Posterior vena cava (tissue), 2 donors: ENCODE results near the gene TMC6. TPM values are rescaled to one million over a fixed set of nuclear protein-coding genes. Genes with fewer than 3 reads are reported as not detected.

Experiments
- DNase-seq: peaks from one replicate; pipeline ENCODE4 v3.0.0-alpha.2; 2020; ENCODE audit warnings: low spot score
- intact Hi-C, 2 donors: fragments of 100-400 bp; cut with DNase I; formaldehyde crosslinking; loops; one replicate each; pipeline versions ENCODE4 v1.14.1 to v1.14.2; 2022 to 2023
- total RNA-seq, 2 donors: library from RNA; stranded (reverse); fragmentation: NEBNext Ultra II Directional; extraction: Animal tissue kit (Norgen Biotek cat#: 25700); gene quantifications; one replicate each; pipeline ENCODE4 v1.2.1, GENCODE V29; 2021
- donor health status: DM: yes; HTN: yes; CAD: no.
- donor health status: DM: yes; HTN: yes; CAD: no.

The TMC6 gene
- total RNA-seq, 2 donors from 2014 or later = 35.6 to 37.4 TPM

- intact Hi-C loops = loop anchor here in 1 of 2 donors (10.0 kb wide), 1 partner anchor 297 kb away; no protein-coding TSS in a partner anchor
- no peak for DNase-seq
These were observed 536 bp downstream of the TMC6 start for GRCh38 chr17:78127888-78128550.

DNA sequence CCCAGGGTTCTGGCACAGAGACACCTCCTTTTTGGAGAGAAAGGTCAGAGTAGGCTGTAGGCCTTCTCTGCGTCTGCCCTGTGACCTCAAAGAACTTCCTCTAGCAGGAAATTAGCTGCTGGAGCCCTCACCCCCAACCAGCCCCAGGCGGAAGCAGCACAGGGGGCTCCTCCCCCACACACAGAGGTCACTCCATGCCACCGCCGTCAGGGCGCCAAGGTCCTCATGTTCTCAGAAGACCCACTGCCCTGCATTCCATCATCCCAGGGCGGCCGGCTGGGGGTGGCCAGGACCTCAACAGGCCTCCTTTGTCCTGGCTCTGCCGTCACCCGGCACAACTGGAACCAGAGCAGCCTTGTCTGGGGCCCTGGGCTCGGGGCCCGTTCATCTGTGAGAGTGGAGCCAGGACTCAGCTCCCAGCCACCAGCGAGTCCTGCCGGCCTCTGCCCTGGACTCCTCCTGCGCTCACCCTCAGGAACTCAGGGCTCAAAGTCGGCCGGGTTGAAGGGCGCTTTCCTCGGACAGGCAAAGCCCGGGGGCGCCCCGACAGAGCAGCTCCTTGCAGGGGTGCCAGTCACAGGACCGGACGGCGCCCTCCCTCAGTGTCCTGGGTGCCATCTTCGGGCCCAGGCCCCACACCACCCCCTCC lies 1.2 kb downstream of the TMC6 start:
- DNase-seq = peak; percentile 92

GRCh38 chr17:78126895-78127238 lies 1.7 kb downstream of the TMC6 start:
- intact Hi-C loops = loop anchor here in 1 of 2 donors (10.0 kb wide), 1 partner anchor 298 kb away; no protein-coding TSS in a partner anchor
- DNase-seq = no peak

More for the DNA sequence above, 1.2 kb downstream of the TMC6 start:
- intact Hi-C loops = loop anchor here in 1 of 2 donors (10.0 kb wide), 1 partner anchor 297 kb away; no protein-coding TSS in a partner anchor

GRCh38 chr17:78125976-78126894 lies 2.3 kb downstream of the TMC6 start:
- DNase-seq = no peak
- intact Hi-C loops = loop anchor here in 1 of 2 donors (10.0 kb wide), 1 partner anchor 299 kb away; no protein-coding TSS in a partner anchor

GRCh38 chr17:78125138-78125913 lies 3.2 kb downstream of the TMC6 start:
- DNase-seq = no peak
- intact Hi-C loops = loop anchor here in 1 of 2 donors (10.0 kb wide), 1 partner anchor 299 kb away; no protein-coding TSS in a partner anchor

DNA sequence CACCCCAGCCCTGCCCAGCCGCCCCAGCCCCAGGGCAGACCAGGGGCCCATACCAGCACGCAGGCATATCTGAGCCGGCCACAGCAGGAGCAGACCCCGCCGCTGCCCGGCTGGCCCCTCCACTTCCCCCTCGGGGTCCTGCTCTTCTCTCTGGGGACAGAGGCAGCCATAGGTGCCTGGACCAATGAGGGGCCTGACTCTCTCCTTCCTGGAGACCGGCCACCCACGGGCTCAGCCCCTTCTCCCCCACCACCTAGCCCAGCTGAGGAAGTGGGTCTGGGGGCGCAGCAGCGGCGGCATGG lies 3.8 kb downstream of the TMC6 start:
- no peak for DNase-seq
- intact Hi-C loops = loop anchor here in 1 of 2 donors (10.0 kb wide), 1 partner anchor 300 kb away; no protein-coding TSS in a partner anchor

DNA sequence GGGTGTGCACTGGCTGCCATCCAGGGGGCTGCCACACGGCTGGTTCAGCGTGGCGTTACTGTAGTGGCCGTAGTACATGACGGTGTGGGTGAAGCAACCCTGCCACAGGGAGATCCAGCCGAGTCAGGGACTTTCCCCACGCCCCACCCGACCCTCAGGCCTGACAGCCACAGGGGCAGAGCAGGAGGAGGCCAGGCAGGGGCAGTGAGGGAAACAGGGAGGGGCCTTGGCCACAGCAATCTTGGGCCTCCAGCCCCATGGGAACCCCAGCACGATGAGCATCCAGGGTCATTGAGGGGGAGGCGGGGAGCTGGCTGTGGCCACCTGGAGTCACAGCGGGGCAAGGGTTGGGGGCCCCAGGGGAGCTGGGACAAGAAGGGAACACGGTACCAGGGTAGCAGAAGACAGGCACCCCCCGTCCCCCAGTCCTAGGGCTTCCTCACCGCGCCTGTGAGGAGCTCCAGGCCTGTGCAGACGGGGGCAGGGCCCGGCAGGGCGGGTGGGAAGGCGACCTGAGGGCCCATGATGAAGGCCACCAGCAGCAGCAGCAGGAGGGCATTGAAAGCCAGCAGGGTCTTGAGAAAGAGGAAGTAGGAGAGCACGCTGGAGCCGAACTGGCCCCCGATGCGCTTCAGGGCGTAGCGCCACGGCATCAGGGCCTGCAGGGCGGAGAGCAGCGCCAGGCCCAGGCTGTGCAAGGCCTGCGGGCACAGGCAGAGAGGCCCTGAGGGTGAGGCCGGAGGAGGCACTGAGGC lies 4.3 kb downstream of the TMC6 start:
- no peak for DNase-seq
- intact Hi-C loops = loop anchor here in 1 of 2 donors (10.0 kb wide), 1 partner anchor 301 kb away; no protein-coding TSS in a partner anchor

DNA sequence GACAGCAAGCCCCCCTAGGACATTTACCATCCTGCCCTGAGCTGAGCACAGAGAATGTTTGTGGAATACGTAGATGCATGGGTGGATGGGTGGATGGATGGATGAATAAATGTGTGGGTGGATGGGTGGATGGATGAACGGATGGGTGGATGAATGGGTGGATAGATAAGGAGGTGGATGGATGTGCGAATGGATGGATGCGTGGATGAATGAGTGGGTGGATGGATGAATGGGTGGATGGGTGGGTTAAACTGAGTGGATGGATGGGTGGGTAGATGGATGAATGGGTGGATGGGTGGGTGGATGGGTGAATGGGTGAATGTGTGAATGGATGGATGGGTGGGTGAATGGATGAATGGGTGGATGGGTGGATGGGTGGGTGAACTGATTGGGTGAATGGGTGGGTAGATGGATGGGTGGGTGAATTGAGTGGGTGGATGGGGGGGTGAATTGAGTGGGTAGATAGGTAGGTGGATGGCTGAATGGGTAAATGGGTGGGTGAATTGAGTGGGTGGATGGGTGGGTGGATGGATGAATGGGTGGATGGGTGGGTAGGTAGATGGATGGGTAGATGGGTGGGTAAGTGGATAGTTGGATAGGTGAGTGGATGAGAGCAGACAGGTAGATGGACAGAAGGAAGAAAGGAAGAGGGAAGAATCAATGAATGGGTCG lies 5.2 kb downstream of the TMC6 start:
- no peak for DNase-seq
- intact Hi-C loops = loop anchor here in 1 of 2 donors (10.0 kb wide), 1 partner anchor 301 kb away; no protein-coding TSS in a partner anchor

DNA sequence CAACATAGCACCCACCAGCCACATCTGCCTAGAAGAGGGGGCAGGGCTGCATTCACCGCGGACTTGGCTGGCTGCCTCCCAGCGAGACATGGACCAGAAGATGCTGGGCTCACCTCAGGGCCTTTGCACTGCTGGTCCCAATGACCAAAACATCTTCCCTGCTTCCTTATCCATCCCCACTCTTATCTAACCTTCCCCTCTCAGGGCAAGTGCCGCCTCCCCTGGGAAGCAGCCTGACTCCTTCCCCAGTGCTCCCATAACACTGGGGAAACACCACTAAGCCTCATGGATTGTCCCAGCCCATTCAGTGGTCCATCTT lies 5.7 kb downstream of the TMC6 start:
- intact Hi-C loops = loop anchor here in 1 of 2 donors (10.0 kb wide), 1 partner anchor 302 kb away; no protein-coding TSS in a partner anchor
- DNase-seq = no peak

- intact Hi-C loops = loop anchor here in 1 of 2 donors (10.0 kb wide), 1 partner anchor 302 kb away; no protein-coding TSS in a partner anchor
- no peak for DNase-seq
These were observed 6.2 kb downstream of the TMC6 start for GRCh38 chr17:78122216-78122930.

GRCh38 chr17:78121801-78122215 lies 6.7 kb downstream of the TMC6 start:
- intact Hi-C loops = loop anchor here in 1 of 2 donors (10.0 kb wide), 1 partner anchor 303 kb away; no protein-coding TSS in a partner anchor
- no peak for DNase-seq

GRCh38 chr17:78120971-78121800 lies 7.4 kb downstream of the TMC6 start:
- intact Hi-C loops = loop anchor here in 1 of 2 donors (10.0 kb wide), 1 partner anchor 304 kb away; no protein-coding TSS in a partner anchor
- DNase-seq = no peak

DNA sequence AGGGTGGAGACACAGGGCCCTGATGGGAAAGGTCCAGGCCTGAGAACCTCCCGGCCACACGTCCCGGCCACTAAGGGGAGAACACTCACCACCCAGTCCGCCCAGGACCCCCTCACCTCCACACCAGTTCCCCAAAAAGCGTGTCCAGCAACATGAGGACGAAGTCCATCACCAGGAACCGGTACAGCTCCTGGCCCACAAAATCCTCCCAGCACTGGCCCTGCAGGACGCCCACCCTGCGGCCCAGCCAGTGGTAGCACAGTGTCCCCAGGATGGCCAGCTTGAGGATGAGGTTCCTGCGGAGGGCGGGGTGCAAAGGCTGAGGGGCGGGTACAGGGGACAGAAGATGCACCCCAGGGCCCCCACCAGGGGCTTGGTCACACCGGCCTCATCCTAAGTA lies 8.0 kb downstream of the TMC6 start:
- intact Hi-C loops = loop anchor here in 1 of 2 donors (10.0 kb wide), 1 partner anchor 304 kb away; no protein-coding TSS in a partner anchor
- DNase-seq = no peak

DNA sequence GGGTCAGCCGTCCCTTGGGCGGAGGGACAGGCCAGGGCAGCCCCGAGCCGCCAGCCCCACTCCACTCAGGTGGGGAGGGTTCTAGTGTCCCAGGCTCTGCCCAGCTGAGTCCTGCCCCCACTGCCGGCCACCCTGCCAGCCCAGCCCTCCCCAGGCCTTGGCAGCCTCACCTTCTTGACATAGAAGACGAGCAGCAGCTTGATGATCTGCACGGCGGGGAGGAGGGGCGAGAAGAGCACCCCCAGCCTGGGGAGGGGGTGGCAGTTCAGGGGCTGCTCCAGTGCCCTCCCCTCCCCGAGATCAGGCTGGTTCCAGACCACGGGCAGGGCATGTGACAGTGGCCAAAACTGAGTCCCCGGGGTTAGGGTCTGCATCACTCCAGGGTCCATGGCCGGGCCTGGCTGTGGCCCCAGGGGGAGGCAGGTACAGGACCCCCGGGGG lies 9.7 kb downstream of the TMC6 start:
- intact Hi-C loops = no loop called here
- DNase-seq = no peak

GRCh38 chr17:78117027-78117981 lies 11.3 kb downstream of the TMC6 start:
- DNase-seq = no peak
- intact Hi-C loops = no loop called here
